ENCODE data around the gene SPAM1. TPM values are rescaled to one million over a fixed set of nuclear protein-coding genes. Genes with fewer than 3 reads are reported as not detected.

Gene SPAM1
- total RNA-seq, 1 experiment from 2014 or later = not detected

GRCh38 chr7:123917878-123918277, 7.2 kb upstream of the SPAM1 start:
- ATAC-seq = no peak
- TF ChIP-seq ZNF219 (CRISPR knock-in tag; IDR thresholded peaks at IDR 0.05; ENCODE audit: borderline replicate concordance) (no peak), ZNF425 (CRISPR knock-in tag; conservative IDR thresholded peaks at IDR 0.05) (no peak), HMGA2 (CRISPR knock-in tag; IDR thresholded peaks at IDR 0.05) (no peak), SOX15 (CRISPR knock-in tag; IDR thresholded peaks at IDR 0.05) (no peak), SMAD3 (CRISPR knock-in tag; IDR thresholded peaks at IDR 0.05; ENCODE audit: borderline replicate concordance) (no peak), ELF4 (CRISPR knock-in tag; IDR thresholded peaks at IDR 0.05; ENCODE audit: low read depth) (no peak), ZMAT4 (CRISPR knock-in tag; IDR thresholded peaks at IDR 0.05) (no peak), STAT6 (CRISPR knock-in tag; conservative IDR thresholded peaks at IDR 0.05; ENCODE audit: low read depth) (no peak), ZNF416 (CRISPR knock-in tag; IDR thresholded peaks at IDR 0.05) (no peak), E2F4 (CRISPR knock-in tag; IDR thresholded peaks at IDR 0.05; ENCODE audit: borderline replicate concordance, low read depth) (no peak)
- no peak for DNase-seq (ENCODE audit: low spot score)
- ChIA-PET CTCF (no interaction called here), POLR2A (no interaction called here)
- Mint-ChIP-seq H3K9me3 (peaks cover 3% of the 10 kb centered on the region), H3K27me3 (ENCODE audit: low read depth) (no peaks in the 10 kb centered on the region), H3K27ac (no peak overlapping the region), H3K4me3 (no peak overlapping the region), H3K36me3 (no peaks in the 10 kb centered on the region), H3K4me1 (peaks cover 17% of the 10 kb centered on the region)

GRCh38 chr7:123918309-123918708, 6.7 kb upstream of the SPAM1 start:
- Mint-ChIP-seq H3K9me3 (peaks cover 7% of the 10 kb centered on the region), H3K27ac (no peak overlapping the region), H3K36me3 (0 out of 2 replicates have a peak, but pooled peaks cover under 1% of the 10 kb centered on the region), H3K27me3 (ENCODE audit: low read depth) (no peaks in the 10 kb centered on the region), H3K4me1 (peaks cover 17% of the 10 kb centered on the region), H3K4me3 (no peak overlapping the region)
- DNase-seq (ENCODE audit: low spot score) (no peak), ATAC-seq (peak; percentile 25; the same call in 1 of the 2 replicates)
- TF ChIP-seq ZNF532 (CRISPR knock-in tag; IDR thresholded peaks at IDR 0.05; ENCODE audit: borderline replicate concordance) (no peak), PRRX2 (CRISPR knock-in tag; IDR thresholded peaks at IDR 0.05) (no peak), ETV6 (CRISPR knock-in tag; IDR thresholded peaks at IDR 0.05) (no peak), ZNF121 (CRISPR knock-in tag; IDR thresholded peaks at IDR 0.05) (no peak)
- ChIA-PET POLR2A (no interaction called here), CTCF (interaction anchor here (0.6 kb wide), 2 partner anchors 9 to 90 kb away, joined by 3 to 4 read pairs; no protein-coding TSS in a partner anchor)

All from WTC11 (cell line).